Subcutaneous adipose tissue (tissue), 4 donors: Measurements from ENCODE around the gene PSIP1. TPM values are rescaled to one million over a fixed set of nuclear protein-coding genes. Genes with fewer than 3 reads are reported as not detected.

Experiments used
- CTCF ChIP-seq: fragments of 450-650 bp; IDR thresholded peaks from one replicate; pipeline ENCODE4 v1.5.1; 2016; ENCODE audit warnings: low read depth, mild to moderate bottlenecking, control low read depth, antibody characterized with exemption, moderate library complexity
- small RNA-seq: library from RNA; depleted of rRNA; stranded (forward); fragments of <200 nt; gene quantifications from one replicate; pipeline ENCODE3, GENCODE V24; 2016
- total RNA-seq, 4 donors: library from RNA; depleted of rRNA; stranded (reverse); fragments of >200 nt; gene quantifications; one replicate each; pipeline ENCODE4 v1.1.0, GENCODE V29; 2016

PSIP1 gene
- total RNA-seq, 4 donors from 2014 or later = 26.1 to 32.0 (median 27.1) TPM

DNA sequence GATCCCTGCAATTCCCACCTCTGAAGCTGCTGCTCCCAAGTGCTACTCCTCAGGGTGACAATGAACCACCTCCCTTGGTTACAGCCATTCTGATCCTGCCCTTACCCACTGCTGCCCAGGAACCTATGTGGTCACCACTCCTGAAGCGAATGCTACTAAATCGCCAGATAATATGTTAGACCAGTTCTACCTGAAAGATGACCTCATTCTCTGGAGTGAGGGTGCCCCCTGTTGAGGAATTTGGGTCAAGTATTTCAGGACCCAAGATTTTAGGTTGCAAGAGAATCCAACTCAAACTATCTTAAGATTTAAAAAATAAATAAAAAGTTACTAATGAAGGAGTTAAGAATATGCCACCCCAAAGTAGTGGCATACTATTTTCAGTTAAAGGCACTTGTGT, 93.9 kb downstream of the PSIP1 start:
- no peak for TF ChIP-seq CTCF

Small RNA genes lying within 50 kb of the gene (small RNA-seq; reads per million reads assigned to genes)
- gene AL513423.1 (not detected), gene RN7SL98P (not detected), gene RNU6-246P (not detected), gene RNU6-319P (not detected)

Other genes starting within 250 kb of the PSIP1 start
- 10 to 100 TPM in 1 of 4 donors, 1 to 10 TPM in 3; 3.4 to 11.2 (median 4.3) TPM for gene TTC39B, start 203.8 kb downstream of the PSIP1 start, total RNA-seq
- 10 to 100 TPM; 22.4 to 31.0 (median 30.1) TPM for gene SNAPC3, start 88.1 kb downstream of the PSIP1 start, total RNA-seq
- gene CCDC171, start 42.1 kb upstream of the PSIP1 start, total RNA-seq = 1 to 10 TPM; 2.9 to 3.8 (median 3.6) TPM